Panc1 (cell line): ENCODE measurements around the gene ARX. TPM values are rescaled to one million over a fixed set of nuclear protein-coding genes. Genes with fewer than 3 reads are reported as not detected.

Experiments
- ATAC-seq: fragments of 200-7000 bp; cut with Tn5 transposase; 2 replicates; pipeline ENCODE4 v1.9.1; 2020; ENCODE audit warnings: mild to moderate bottlenecking, moderate library complexity
- BruUV-seq: library from RNA; stranded (reverse); fragments of 400-500 nt; replicated peaks from 2 replicates; lab custom pipeline; 2021; lab: Mats Ljungman, UMichigan
- CTCF ChIA-PET: fragments of 300-600 bp; sonication (Branson Sonifier 250); formaldehyde crosslinking; loops from one replicate; lab custom pipeline; 2022; ENCODE audit warnings: antibody characterized with exemption; lab: Charles Lee
- POLR2A ChIA-PET: fragments of 300-600 bp; sonication (Branson Sonifier 250); formaldehyde crosslinking; loops from one replicate; lab custom pipeline; 2022; ENCODE audit warnings: antibody characterized with exemption; lab: Charles Lee
- DNase-seq: peaks from one replicate; pipeline ENCODE4 v3.0.0-alpha.2; 2010; ENCODE audit warnings: low read depth, low spot score
- H3K27ac ChIP-seq: 2 replicates; pipeline ENCODE4 v1.5.1; 2011; ENCODE audit warnings: mild to moderate bottlenecking, low read length, inconsistent platforms
- H3K27me3 ChIP-seq: fragments of 200-500 bp; sonication (Bioruptor generic); 2 replicates; pipeline ENCODE4 v1.6.0; 2014; ENCODE audit warnings: low read length, inconsistent platforms; ENCODE audit not compliant: control insufficient read depth, insufficient read depth
- H3K36me3 ChIP-seq: fragments of 200-500 bp; sonication (Bioruptor generic); 2 replicates; pipeline ENCODE4 v1.5.1; 2014; ENCODE audit warnings: inconsistent platforms, mild to moderate bottlenecking, low read length, moderate library complexity; ENCODE audit not compliant: control insufficient read depth, insufficient read depth
- H3K4me1 ChIP-seq: 2 replicates; pipeline ENCODE4 v1.5.1; 2011; ENCODE audit warnings: inconsistent platforms, mild to moderate bottlenecking, low read length, moderate library complexity; ENCODE audit not compliant: control insufficient read depth, insufficient read depth
- H3K4me3 ChIP-seq, 2 experiments: 2 replicates each; pipeline ENCODE4 v1.5.1; 2011 to 2012; ENCODE audit warnings: low read depth in 2 of 2, low read length in 2 of 2, mild to moderate bottlenecking in 2 of 2, inconsistent platforms in 1 of 2, moderate library complexity in 1 of 2
- H3K9me3 ChIP-seq: fragments of 200-500 bp; sonication (Bioruptor generic); 2 replicates; pipeline ENCODE4 v1.5.1; 2014; ENCODE audit warnings: low read depth, mild to moderate bottlenecking, inconsistent platforms, low read length, moderate library complexity; ENCODE audit not compliant: control insufficient read depth, insufficient read depth
- CTCF ChIP-seq: fragments of 450-650 bp; IDR thresholded peaks from 2 replicates; pipeline ENCODE4 v1.5.1; 2017; ENCODE audit warnings: mild to moderate bottlenecking
- POLR2AphosphoS5 ChIP-seq: IDR thresholded peaks from 2 replicates; pipeline ENCODE4 v1.6.1; 2012; ENCODE audit warnings: mild to moderate bottlenecking, low read depth, low read length, moderate library complexity
- REST ChIP-seq, 2 experiments: IDR thresholded peaks; 2 replicates each; pipeline ENCODE4 v1.6.1; 2011 to 2012; ENCODE audit warnings: low read depth in 2 of 2, control low read depth in 1 of 2, low read length in 1 of 2, mild to moderate bottlenecking in 1 of 2, moderate library complexity in 1 of 2; ENCODE audit not compliant: insufficient read depth in 1 of 2
- SIN3A ChIP-seq: IDR thresholded peaks from 2 replicates; pipeline ENCODE4 v1.6.1; 2012; ENCODE audit warnings: low read depth, mild to moderate bottlenecking, low read length, moderate library complexity, borderline replicate concordance; ENCODE audit not compliant: insufficient read depth
- TCF7L2 ChIP-seq: IDR thresholded peaks from 2 replicates; pipeline ENCODE4 v1.6.1; 2011; ENCODE audit warnings: mild to moderate bottlenecking, low read depth, low read length, inconsistent platforms
- in situ Hi-C: cut with HindIII; loops from 2 replicates; pipeline ENCODE4 v1.10.0; 2016; ENCODE audit warnings: low sequenced_read_pairs, low pct_unique_long_range_greater_than_20kb
- intact Hi-C: fragments of 100-400 bp; cut with micrococcal nuclease; formaldehyde crosslinking; loops from one replicate; pipeline ENCODE4 v1.10.0; 2022; ENCODE audit not compliant: unreplicated experiment
- total RNA-seq: library from RNA; stranded (reverse); gene quantifications from one replicate; pipeline ENCODE4 v1.2.1, GENCODE V29; 2021; ENCODE audit not compliant: unreplicated experiment

The ARX gene
- total RNA-seq, 1 experiment from 2014 or later, result 0.15 TPM

- intact Hi-C loops (no loop called here), in situ Hi-C loops (no loop called here)
- Histone ChIP-seq H3K4me1 (no peaks in the 10 kb centered on the region), H3K27me3 (no peaks in the 10 kb centered on the region), H3K4me3 (no peak overlapping the region), H3K9me3 (no peaks in the 10 kb centered on the region), H3K27ac (no peak overlapping the region), H3K36me3 (no peaks in the 10 kb centered on the region)
- CTCF ChIA-PET, result no interaction called here
- POLR2A ChIA-PET, result no interaction called here
- TF ChIP-seq POLR2AphosphoS5, result no peak
- no peak for TF ChIP-seq TCF7L2
- no TSS peak for BruUV-seq
- DNase-seq (no peak), ATAC-seq (no peak)
Observed at GRCh38 chrX:25043192-25043591, 27.4 kb upstream of the ARX start.

- in situ Hi-C loops, result no loop called here
- intact Hi-C loops, result no loop called here
- ChIA-PET CTCF (no interaction called here), POLR2A (interaction anchor here (0.6 kb wide), 1 partner anchor 26 kb away, joined by 6 read pairs; no protein-coding TSS in a partner anchor)
- H3K36me3 ChIP-seq, result no peaks in the 10 kb centered on the region
- DNase-seq (no peak), ATAC-seq (no peak)
- H3K9me3 ChIP-seq, result no peaks in the 10 kb centered on the region
- TF ChIP-seq CTCF (no peak), POLR2AphosphoS5 (no peak), TCF7L2 (no peak), REST (IDR thresholded peaks at IDR 0.05; ENCODE audit: insufficient read depth in 1 of 2, low read depth in 2 of 2, low read length in 1 of 2) (no peak), SIN3A (no peak)
- H3K27ac ChIP-seq, result no peak overlapping the region
- no peaks in the 10 kb centered on the region for H3K27me3 ChIP-seq
- BruUV-seq, result no TSS peak
- no peak overlapping the region for H3K4me3 ChIP-seq
- H3K4me1 ChIP-seq, result no peaks in the 10 kb centered on the region
Observed at GRCh38 chrX:25039036-25039435, 23.3 kb upstream of the ARX start.

GRCh38 chrX:25034889-25035288 lies 19.1 kb upstream of the ARX start:
- H3K9me3 ChIP-seq, result no peaks in the 10 kb centered on the region
- no TSS peak for BruUV-seq
- DNase-seq, result no peak
- intact Hi-C loops (no loop called here), in situ Hi-C loops (no loop called here)
- H3K4me3 ChIP-seq, result no peak overlapping the region
- H3K4me1 ChIP-seq, result no peaks in the 10 kb centered on the region
- H3K27me3 ChIP-seq, result no peaks in the 10 kb centered on the region
- H3K36me3 ChIP-seq, result no peaks in the 10 kb centered on the region
- TF ChIP-seq TCF7L2, result no peak
- no peak for ATAC-seq
- H3K27ac ChIP-seq, result no peak overlapping the region
- ChIA-PET CTCF (no interaction called here), POLR2A (no interaction called here)
